Fibroblast of skin of scalp (primary cell): ENCODE measurements around the gene STOML1.

Experiments
- DNase-seq: peaks from one replicate; pipeline ENCODE4 v3.0.0-alpha.2; 2013

Gene STOML1

DNA sequence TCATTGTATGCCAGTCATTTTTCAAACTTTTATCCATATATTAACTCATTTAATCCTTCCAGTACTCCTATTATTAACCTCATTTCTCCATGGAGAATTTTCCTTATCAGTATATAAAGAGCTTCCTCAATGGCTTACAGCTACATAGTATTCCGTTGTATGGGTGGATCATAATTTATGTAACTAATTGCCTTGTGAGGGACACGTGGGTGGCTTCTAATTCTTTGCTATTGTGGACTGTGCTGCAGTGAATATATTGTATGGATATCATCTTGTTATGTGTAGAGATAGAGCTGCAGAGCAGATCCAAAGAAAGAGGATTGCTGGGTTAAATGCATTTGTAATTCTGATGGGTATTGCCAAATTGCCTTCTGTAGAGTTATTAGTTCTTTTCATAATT, 27.6 kb upstream of the STOML1 start:
- DNase-seq, result no peak

GRCh38 chr15:74013374-74013894, 21.3 kb upstream of the STOML1 start:
- no peak for DNase-seq

- DNase-seq, result no peak
These were observed 19.5 kb upstream of the STOML1 start for GRCh38 chr15:74011610-74012009.

GRCh38 chr15:74010929-74011540, 18.9 kb upstream of the STOML1 start:
- DNase-seq, result no peak

DNA sequence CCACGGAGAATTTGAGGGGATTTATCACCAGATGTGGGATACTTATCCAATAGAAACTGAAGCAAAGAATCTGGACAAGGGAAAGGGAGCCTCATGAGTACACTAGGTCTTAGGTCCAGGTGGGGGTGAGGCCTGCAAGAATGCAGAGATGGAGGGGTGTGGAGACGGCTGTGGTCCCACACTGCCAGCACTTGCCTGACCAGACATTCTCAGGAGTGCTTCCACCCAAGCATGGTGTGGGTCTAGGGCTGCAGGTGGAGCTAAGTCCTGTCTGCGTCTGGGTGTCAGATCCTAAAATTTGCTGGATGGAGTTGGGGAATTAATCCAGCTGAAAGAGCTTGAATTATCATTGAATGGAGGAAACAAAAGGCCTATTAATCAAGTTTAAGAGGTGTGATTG, 16.8 kb upstream of the STOML1 start:
- DNase-seq, result no peak

DNA sequence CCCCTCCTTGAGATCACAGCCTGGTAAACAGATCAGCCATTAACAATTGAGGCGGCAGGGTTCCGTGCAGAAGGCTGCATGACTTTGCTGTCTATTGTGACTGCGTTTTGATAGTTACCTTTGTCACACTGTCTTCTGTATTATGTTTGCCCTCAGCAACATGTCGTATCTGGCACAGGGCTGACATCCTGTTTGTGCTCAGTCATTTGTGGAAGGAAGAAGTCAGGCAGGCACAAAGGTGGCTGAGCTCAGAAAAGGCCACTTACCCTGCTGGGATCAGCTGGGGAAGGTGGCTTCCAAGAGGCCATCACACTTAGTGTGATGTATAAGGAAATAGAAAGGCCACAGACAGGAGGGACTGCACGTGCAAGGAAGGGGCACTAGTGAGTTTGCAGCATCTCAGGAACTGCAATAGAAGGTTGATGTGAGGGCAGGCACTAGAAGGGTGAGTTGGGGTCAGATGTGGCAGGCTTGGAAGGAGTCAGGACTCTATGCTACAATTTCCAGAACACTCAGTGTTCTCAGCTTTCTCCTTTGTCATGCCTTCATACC, 15.8 kb upstream of the STOML1 start:
- no peak for DNase-seq

- DNase-seq, result no peak
These were observed 14.9 kb upstream of the STOML1 start for GRCh38 chr15:74006774-74007639.

DNA sequence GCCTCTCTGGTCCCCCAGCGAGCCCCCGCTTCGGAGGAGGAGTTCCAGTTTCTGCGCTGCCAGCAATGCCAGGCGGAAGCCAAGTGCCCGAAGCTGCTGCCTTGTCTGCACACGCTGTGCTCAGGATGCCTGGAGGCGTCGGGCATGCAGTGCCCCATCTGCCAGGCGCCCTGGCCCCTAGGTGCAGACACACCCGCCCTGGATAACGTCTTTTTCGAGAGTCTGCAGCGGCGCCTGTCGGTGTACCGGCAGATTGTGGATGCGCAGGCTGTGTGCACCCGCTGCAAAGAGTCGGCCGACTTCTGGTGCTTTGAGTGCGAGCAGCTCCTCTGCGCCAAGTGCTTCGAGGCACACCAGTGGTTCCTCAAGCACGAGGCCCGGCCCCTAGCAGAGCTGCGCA, 5.9 kb upstream of the STOML1 start:
- no peak for DNase-seq

- no peak for DNase-seq
These were observed 4.8 kb upstream of the STOML1 start for GRCh38 chr15:73996939-73997338.

DNA sequence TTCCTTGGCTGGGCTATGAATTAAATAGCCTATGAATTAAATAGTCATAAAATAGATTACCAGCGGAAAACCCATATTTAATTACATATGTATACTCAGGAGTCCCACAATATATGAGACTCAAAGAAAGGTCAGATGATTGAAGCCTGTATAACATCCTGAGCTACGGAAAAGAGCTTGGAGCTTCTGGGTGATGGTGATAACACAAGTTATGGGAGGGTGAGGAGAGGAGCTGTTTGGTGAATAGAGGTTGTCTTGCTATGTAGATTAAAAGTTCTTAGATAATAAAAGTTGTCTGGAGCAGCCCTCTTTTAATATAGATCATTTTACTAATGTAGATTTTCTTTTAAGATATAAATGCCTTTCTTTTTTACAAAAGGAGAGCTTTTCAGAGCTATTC, 4.2 kb upstream of the STOML1 start:
- DNase-seq, result no peak

DNA sequence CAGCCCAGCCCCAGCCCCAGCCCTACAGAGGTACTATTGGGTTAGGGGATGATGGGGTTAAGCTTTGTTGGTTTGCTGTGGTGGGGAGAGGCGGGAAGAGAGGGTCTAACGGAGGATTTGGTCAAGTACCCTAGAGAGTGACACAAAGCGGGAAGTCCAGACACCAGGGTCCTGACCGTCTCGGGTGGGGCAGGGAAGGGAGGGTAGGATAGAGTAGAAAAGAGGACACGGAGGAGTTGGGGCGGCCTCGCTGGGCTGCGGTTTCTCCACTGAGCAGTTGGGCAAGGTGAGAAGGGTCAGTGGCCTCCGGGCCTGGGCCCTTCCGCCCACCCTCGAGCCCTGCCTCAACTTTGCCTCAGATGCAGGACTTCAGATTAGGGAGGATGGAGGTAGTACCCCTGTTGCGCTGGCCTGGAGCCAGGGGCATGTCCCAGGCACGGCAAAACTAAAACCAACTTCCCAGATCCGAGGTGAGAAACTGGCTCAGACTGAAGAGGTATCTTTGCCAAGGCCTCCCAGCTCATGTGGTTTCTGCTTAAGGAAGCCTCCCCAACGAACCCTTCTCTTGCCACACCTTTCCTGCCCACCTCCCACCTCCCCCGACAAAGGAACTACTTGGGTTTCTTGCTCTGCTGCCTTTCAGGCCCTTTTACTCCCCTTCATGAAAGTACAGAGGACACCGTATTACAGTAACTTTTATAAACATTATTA, 3.0 kb upstream of the STOML1 start:
- no peak for DNase-seq

- peak; percentile 95 for DNase-seq
These were observed 2.4 kb upstream of the STOML1 start, which contains the start of gene PML for GRCh38 chr15:73994413-73994883. Gene PML, plus strand, starts transcription at chr15:73994716. Its CDS starts 97 bp downstream, at chr15:73994813.

DNA sequence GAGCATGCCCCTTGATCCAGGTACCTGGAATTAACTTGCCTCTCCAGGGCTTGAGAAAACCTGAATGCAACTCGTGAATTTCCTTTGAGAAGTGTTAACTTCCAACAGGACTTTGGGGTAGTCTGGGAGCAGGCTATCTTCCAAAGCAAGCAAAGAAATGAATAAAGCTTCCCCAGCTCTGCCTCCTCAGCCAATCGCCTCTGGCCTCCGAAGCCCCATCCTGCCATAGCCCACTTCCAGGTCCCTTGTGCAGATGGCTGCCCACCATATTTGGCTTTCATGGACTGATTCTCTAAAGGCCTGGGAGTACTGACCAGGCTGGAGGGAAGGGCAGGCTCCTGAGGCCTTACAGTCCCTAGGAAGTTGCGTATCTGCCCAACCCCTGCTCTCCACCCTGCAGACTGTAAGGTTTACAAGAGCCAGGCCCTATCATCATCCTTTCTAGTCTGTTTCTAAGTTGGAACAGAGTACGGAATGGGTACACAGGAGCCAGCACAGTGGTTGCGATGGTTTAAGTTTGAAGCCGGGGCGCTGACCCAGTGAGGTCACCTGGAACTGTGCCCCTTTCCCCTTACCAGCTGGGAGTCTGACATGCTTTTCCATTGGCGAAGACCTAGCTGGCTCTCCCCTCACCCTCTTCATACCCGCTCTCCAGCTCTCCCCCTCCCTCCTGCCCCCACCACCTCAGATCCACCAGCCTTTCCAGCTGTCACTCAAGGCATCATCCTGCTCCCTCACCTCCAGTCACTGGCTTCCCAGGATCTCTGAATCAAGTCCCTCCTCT, 1.3 kb upstream of the STOML1 start:
- DNase-seq, result no peak

DNA sequence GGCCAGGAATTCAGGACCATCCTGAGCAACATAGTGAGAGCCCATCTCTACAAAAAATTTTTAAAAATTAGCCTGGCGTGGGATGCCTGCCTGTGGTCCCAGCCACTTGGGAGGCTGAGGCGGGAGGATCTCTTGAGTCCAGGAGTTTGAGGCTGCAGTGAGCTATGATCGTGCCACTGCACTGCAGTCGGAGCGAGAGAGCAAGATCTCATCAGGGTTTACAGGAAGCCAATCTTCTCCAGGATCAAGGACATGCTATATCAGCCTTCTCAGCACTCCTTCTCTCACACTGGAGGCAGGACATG, 451 bp upstream of the STOML1 start:
- DNase-seq, result no peak

GRCh38 chr15:73991260-73991659, 835 bp downstream of the STOML1 start:
- DNase-seq, result peak; percentile 51

- no peak for DNase-seq
These were observed 1.7 kb downstream of the STOML1 start for GRCh38 chr15:73990250-73991005.

DNA sequence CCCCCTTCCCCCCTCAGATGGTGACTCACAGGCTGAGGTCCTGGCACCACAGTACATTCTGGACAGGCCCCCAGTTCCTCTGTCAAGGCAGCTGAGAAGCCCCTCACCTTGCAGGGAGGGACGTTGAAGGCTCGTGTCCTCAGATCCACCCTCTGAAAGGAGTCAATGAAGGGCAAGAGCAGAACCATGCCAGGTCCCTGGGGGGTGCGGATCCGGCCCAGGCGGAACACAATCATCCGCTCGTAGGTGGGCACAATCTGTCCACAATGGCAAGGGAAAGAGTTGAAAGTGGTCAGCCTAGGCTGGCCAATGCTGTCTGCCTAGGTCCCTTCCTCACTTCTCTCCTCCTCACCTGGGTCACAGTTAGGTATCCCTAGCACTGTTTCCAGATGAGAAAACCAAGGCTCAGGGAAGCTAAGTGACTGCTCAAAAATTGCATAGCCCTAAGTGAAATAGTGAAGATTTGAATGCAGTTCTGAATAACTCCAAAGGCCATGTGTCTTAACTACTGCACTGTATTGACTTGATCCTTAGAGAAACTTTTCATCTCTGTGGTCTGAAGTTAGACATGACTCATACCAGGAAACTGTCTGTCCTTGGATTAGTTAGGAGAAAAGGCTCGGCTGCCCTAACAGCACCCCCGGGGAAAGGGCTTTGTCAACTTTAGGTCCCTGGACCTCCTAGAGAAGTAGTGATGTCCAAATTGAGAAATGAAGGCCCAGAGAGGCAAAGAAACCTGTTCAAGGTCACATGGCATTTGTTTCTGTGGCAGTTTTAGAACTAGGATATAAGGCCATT, 2.9 kb downstream of the STOML1 start:
- DNase-seq, result peak; percentile 84

GRCh38 chr15:73988445-73988969, 3.6 kb downstream of the STOML1 start:
- DNase-seq, result no peak

DNA sequence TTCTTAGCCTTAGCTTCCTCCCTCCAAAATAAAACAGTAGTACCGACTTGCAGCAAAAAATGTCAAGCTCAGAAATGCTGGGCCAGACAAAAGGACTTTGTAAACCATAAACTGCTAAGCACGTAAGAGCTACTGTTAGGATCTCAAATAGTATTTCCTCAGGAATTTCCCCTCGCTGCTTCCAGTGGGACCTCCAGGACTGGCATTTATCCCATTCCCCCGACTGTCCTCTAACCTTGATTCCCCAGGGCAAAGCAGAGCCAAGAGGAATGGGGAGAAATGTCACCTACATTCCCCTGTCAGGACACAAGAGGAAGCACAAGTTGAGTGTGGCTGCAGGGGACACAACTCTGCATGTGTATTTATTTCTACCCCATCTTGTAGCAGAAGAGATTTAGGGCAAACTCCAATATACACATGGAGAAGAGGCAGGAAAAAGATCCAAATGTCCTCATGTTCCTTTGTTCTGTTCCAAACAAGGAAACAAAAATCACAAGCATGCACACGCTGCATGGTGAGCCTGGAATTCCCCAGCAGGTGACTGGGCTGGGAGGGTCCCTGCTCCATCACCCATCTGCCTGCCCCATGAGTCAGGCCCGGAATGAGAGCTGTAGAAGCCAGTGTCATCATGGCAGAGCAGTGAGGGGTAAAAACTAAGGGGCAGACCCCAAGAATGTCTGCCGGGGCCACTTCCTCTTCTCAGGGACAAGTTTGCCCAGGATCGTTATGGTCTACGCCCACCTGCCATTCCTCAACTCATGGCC, 4.2 kb downstream of the STOML1 start:
- DNase-seq, result no peak
